Inferior parietal cortex (tissue), 1 donor: ENCODE measurements around the gene SLC7A4.
"Not testable (repeated sequence)": the region's sequence is repeated elsewhere in the genome, so short reads cannot be mapped to it uniquely, and the experiment has no call there.

Source experiments
- DNase-seq: peaks from one replicate; pipeline ENCODE4 v3.0.0-alpha.2; 2016; ENCODE audit errors: extremely low spot score

SLC7A4 gene

DNA sequence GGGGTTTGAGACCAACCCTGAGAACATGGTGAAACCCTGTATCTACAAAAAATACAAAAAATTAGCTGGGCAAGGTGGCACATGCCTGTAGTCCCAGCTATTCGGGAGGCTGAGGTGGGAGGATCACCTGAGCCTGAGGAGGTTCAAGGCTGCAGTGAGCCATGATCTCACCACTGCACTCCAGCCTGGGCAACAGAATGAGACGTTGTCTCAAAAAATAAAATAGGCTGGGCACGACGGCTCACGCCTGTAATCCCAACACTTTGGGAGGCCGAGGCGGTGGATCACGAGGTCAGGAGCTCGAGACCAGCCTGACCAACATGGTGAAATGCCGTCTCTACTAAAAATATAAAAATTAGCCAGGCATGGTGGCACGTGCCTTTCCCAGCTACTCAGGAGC is 32.1 kb upstream of the SLC7A4 start:
- DNase-seq = not testable (repeated sequence)

- not testable (repeated sequence) for DNase-seq
Observed at GRCh38 chr22:21061660-21062321, 29.4 kb upstream of the SLC7A4 start.

- DNase-seq = not testable (repeated sequence)
Observed at GRCh38 chr22:21060363-21060762, 28.0 kb upstream of the SLC7A4 start.

DNA sequence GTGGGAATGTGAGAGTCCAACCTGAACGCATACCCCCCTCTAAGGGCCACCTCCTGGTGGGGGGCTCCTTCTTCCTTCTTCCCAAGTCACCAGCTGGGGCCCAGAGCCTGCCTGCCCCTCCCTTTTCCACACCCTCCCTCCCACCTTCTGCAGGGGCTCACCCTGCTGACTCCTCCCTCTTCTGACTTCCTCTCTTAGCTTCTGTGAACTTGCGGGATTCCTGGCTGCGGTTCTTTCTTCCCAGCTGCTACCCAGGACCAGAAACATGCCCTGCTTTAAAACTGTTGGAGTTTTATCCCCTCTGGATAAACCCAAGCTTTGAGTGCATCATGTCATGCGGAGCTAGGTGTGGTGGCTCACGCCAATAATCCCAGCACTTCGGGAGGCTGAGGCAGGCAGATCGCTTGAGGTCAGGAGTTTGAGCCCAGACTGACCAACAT is 23.5 kb upstream of the SLC7A4 start:
- no peak for DNase-seq

DNA sequence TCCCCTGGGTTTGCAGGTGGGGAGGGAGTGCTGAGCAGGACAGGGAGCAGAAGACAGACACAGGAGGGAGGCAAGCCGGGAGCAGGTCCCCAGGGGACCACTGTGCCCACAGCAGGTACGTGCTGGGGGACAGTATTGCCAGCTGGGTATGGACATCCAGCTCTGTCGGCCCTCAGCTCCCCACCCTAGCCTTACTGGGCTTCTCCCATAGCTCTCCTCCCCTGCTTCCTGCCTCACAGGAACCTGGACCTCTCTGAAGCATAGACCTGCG is 23.1 kb upstream of the SLC7A4 start:
- no peak for DNase-seq

- no peak for DNase-seq
Observed at GRCh38 chr22:21054714-21055563, 22.6 kb upstream of the SLC7A4 start.

DNA sequence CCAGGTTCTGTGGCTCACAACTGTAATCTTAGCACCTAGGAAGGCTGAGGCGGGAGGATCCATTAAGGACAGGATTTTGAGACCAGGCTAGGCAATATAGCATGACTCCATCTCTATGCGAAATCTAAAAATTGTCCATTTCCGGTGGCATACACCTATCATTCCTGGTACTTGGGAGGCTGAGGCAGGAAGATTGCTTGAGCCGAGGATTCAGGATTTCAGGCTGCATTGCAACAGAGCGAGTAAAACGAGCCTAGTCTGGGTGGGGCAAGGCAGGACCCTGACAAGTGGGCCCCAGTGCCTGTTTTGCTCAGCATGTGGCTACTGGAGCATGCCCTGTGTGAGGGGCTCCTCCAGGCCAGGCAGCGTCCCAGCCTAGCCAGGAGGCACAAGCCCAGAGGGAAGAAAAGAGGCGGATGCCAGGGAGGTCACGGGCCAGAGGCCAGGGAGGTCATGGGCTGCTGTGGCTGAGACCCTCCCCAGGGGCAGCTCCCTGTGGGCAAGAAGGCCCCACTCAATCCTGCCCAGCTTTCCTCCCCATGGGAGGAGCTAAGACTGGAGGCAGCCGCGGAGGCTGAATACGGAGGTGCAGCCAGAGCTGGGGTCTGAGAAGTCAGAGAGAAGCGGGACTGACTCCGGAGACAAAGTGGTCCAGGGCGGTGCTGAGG is 21.8 kb upstream of the SLC7A4 start:
- no peak for DNase-seq

GRCh38 chr22:21052715-21053459 is 20.5 kb upstream of the SLC7A4 start:
- no peak for DNase-seq

- no peak for DNase-seq
Observed at GRCh38 chr22:21051831-21052400, 19.6 kb upstream of the SLC7A4 start.

DNA sequence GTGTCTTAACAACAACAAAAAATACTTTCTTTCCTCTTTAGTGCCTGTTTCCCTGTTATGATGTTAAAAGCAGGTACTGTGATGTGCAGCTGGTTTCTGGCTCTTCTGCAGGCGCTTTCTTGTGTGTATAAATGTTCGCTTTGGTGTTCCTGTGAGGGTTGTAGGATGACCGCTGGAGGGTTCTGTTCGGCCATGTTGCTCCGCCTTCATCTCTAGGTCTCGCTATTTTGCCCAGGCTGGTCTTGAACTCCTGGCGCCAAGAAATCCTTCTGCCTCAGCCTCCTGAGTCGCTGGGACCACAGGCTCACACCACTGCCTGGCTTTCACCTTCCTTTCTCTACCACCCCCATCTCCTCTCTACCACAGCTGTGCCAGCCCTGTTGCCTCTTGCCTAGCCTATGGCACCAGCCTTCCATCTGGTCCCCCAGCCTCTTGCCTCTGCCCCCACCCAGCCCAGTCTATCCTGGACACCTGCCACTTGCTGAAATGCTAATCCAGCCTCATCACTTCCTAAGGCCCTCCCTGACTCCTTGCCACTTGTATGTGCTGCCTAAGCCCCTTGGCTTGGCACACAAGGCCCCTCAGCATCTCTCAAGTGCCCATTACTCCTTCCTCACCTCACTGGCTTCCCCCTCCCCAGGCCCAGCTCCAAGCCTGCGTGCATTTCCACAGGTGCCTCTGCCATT is 18.9 kb upstream of the SLC7A4 start:
- DNase-seq = no peak

DNA sequence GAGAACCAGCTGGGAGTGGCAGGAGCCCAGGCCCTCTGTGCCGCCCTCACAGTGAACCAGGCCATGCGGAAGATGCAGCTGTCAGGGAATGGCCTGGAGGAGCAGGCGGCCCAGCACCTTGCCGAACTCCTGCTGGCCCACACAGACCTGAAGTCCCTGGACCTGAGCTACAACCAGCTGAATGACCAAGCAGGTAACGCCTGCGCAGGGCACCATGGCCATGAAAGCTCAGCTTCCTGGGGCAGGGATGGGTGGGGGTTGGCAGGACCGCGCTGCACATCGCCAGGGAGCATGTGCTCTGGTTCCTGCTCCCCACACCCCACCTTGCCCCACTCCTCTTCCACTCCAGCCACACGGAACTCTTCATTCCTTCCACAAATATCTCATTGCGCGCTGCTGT is 16.6 kb upstream of the SLC7A4 start:
- DNase-seq = not testable (repeated sequence)

GRCh38 chr22:21048448-21048847 is 16.1 kb upstream of the SLC7A4 start:
- DNase-seq = not testable (repeated sequence)

DNA sequence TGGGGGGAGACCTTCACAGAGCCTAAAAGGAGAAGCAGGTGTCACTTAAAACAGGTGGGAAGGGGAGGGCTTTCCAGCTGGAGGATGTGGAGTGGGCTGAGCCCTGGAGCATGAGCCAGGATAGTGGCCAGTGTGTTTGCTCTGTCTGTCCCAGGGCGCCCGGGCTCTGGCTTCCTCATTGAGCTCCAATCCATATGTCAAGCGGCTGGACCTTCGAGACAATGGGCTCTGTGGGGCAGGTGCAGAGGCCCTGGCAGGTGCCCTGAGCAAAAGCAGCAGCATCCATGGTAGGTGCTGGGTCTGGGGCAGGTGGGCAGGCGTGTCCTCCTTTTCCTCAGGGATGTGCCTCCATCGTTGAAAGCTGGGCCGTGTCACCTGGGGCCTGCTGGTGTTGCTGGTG is 15.4 kb upstream of the SLC7A4 start:
- no peak for DNase-seq

DNA sequence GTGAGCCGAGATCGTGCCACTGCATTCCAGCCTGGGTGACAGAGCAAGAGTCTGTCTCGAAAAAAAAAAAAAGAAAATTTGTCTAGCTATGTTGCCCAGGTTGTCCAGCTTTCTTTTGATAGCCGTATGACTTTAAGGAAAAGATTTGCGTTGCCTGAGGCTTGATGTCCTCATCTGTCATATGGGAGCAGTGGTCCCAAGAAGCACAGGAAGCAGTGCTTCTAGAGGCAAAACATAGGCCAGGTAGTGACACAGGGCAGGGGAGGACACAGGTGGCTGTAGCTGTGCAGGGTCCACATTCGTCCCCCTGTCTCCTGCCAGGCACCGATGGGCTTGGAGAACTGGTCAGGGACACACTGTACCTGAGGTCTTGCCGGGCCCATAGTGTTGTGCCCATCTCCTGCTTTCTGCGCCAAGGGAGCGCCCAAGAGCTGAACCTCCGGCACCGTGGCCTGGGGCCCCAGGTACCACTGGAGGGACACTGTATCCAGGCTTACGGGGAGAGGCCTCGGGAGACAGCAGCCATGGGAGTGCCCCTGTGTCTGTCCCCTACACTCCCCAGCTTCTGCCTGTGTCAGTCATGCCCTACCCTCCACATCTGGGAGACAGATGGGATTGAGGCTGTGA is 14.8 kb upstream of the SLC7A4 start:
- DNase-seq = no peak

DNA sequence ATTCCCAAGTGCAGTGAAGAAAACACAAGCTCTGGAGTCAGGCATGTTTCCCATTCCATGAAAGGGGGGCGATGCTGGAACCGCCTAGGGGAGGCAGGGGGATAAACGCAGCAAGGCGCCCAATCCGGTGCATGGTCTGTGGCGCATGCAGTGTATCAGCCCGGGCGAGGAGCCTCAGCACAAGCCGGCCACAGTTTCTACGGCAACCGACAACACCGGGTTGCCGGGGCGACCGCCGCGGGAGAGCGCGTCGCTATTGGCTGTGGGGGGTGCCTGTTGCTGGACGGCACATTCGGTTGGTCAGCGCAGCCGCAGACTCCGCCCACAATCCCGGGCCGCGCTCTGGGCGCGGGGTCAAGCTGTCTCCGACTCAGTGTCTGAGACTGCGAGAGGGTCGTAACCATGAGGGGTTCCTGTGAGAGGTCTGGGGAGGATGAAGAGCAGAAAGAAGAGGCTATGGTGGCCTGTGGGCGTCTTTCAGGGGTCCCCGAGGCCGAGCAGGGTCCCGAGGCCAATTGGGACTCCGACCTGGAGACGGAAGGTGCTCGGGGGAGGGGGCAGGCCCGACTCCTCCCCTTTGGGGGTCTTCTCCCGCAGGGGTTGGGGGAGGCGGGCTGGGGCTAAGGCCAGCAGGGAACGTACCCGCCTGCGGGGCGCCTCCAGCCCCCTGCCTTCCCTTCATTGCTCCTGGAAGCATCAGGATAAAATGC is 13.4 kb upstream of the SLC7A4 start, which contains the start of gene LRRC74B:
Gene LRRC74B (plus strand): TSS at position 362 of the 710 bp plus-strand sequence. CDS start 41 bp downstream, at position 403.
- peak; percentile 92 for DNase-seq

GRCh38 chr22:21044931-21045584 is 12.7 kb upstream of the SLC7A4 start:
- DNase-seq = no peak

- no peak for DNase-seq
Observed at GRCh38 chr22:21043860-21044535, 11.6 kb upstream of the SLC7A4 start.

DNA sequence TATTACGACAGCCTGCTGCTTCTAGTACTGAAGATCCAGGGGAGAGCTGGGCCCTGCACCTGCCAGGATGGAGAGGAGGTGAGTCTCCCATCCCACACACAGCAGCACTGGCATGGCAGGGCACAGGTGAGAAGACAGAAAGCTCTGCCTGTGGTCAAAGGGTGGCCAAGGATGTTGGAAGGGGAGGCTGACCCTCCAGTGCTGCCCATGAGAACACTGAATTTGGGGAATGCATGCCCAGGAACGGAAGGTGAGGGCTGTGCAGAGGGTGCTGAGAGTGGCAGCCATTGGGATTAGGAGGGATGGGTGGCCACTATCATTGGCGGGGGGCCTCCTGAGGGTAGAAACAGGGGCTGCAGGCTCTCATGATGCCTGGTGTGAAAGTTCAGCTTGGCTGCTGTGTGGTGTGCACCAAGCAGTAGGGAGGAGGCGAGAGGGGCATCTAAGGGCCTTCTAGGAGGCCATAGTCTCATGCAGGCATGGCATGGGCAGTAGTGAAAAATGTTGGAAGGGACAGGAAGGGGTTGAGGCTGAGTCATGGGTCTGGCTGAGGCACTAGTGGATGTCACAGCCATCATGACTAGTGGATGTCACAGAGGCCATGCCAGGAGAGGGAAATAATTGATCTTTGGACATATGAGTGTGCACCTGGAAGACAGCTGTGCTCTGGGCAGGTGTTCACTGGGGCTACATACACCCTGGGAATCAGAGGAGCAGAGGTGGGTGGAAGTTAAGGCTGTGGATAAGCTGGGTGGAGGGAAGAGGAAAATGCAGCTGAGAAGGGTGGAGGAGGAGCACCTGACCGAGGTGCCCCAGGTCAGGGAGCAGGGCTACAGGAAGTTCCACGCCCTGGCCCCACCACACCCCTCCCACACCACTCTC is 10.9 kb upstream of the SLC7A4 start:
- DNase-seq = no peak
